NT2/D1 (cell line): Measurements from ENCODE around the gene C3.
A peak's percentile ranks its signal among the peaks of the same experiment; 100 is the strongest.
"Not testable (repeated sequence)": the region's sequence is repeated elsewhere in the genome, so short reads cannot be mapped to it uniquely, and the experiment has no call there.

Experiments
- DNase-seq: peaks from one replicate; pipeline ENCODE4 v3.0.0-alpha.2; 2011; ENCODE audit warnings: low read depth, low spot score
- H3K27me3 ChIP-seq: 2 replicates; pipeline ENCODE4 v1.6.0; 2011; ENCODE audit warnings: mild to moderate bottlenecking; ENCODE audit not compliant: insufficient read length, insufficient read depth
- H3K36me3 ChIP-seq: 2 replicates; pipeline ENCODE4 v1.6.1; 2011; ENCODE audit warnings: mild to moderate bottlenecking, low read length, mixed read lengths; ENCODE audit not compliant: insufficient read depth, insufficient read length
- H3K4me1 ChIP-seq: 2 replicates; pipeline ENCODE4 v1.5.1; 2011; ENCODE audit not compliant: insufficient read depth, insufficient read length
- H3K4me3 ChIP-seq: 2 replicates; pipeline ENCODE4 v1.5.1; 2011; ENCODE audit warnings: low read depth; ENCODE audit not compliant: insufficient read length
- H3K9ac ChIP-seq: 2 replicates; pipeline ENCODE4 v1.6.0; 2011; ENCODE audit warnings: low read depth; ENCODE audit not compliant: insufficient read length
- H3K9me3 ChIP-seq: 2 replicates; pipeline ENCODE4 v1.5.1; 2011; ENCODE audit warnings: mild to moderate bottlenecking, low read length; ENCODE audit not compliant: insufficient read depth
- SUZ12 ChIP-seq: IDR thresholded peaks from 2 replicates; pipeline ENCODE4 v1.6.1; 2011; ENCODE audit not compliant: insufficient read length, insufficient read depth; ENCODE audit errors: extremely low read depth
- YY1 ChIP-seq: IDR thresholded peaks from 2 replicates; pipeline ENCODE4 v1.6.1; 2011; ENCODE audit not compliant: insufficient read length, insufficient read depth
- ZNF274 ChIP-seq: IDR thresholded peaks from 2 replicates; pipeline ENCODE4 v1.6.1; 2011; ENCODE audit warnings: mild to moderate bottlenecking, low read depth, low read length

C3 gene

GRCh38 chr19:6765738-6766356 is 45.4 kb upstream of the C3 start:
- Histone ChIP-seq H3K4me3 (peak overlapping the region; percentile 86), H3K9ac (peak overlapping the region; percentile 7), H3K9me3 (peaks cover 8% of the 10 kb centered on the region; the same call in 1 of the 2 replicates), H3K36me3 (no peaks in the 10 kb centered on the region), H3K4me1 (peaks cover 8% of the 10 kb centered on the region), H3K27me3 (peaks cover 12% of the 10 kb centered on the region)
- no peak for TF ChIP-seq ZNF274
- no peak for TF ChIP-seq SUZ12
- TF ChIP-seq YY1, result no peak
- DNase-seq, result peak; percentile 70

DNA sequence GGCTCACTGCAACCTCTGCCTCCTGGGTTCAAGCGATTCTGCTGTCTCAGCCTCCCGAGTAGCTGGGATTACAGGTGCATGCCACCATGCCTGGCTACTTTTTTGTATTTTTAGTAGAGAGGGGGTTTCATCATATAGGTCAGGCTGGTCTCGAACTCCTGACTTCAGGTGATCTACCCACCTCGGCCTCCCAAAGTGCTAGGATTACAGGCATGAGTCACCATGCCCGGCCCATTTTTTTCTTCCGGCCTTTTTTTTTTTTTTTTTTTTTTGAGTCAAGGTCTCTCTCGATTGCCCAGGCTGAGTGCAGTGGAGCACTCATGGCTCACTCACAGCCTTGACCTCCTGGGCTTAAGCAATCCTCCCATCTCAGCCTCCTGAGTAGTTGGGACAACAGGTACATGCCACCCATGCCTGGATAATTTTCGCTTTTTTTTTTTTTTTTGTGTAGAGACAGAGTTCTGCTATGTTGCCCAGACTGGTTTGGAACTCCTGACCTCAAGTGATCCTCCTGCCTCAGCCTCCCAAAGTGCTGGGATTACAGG is 41.9 kb upstream of the C3 start:
- peaks cover 12% of the 10 kb centered on the region for H3K27me3 ChIP-seq
- H3K36me3 ChIP-seq, H3K4me3 ChIP-seq, H3K4me1 ChIP-seq, DNase-seq, H3K9ac ChIP-seq: not testable (repeated sequence)
- H3K9me3 ChIP-seq, result peaks cover 13% of the 10 kb centered on the region; the same call in 1 of the 2 replicates

GRCh38 chr19:6761053-6761676 is 40.7 kb upstream of the C3 start:
- Histone ChIP-seq H3K27me3 (peaks cover 2% of the 10 kb centered on the region), H3K9me3 (peaks cover 13% of the 10 kb centered on the region; the same call in 1 of the 2 replicates), H3K9ac (no peak overlapping the region), H3K4me3 (no peak overlapping the region), H3K36me3 (peaks cover 4% of the 10 kb centered on the region), H3K4me1 (peaks cover 2% of the 10 kb centered on the region)
- no peak for TF ChIP-seq ZNF274
- TF ChIP-seq YY1, result no peak
- TF ChIP-seq SUZ12, result no peak
- DNase-seq, result no peak

- no peak overlapping the region for H3K9ac ChIP-seq
- H3K27me3 ChIP-seq, result no peaks in the 10 kb centered on the region
- H3K9me3 ChIP-seq, result peaks cover 13% of the 10 kb centered on the region; the same call in 1 of the 2 replicates
- H3K4me3 ChIP-seq, result no peak overlapping the region
- TF ChIP-seq SUZ12 (no peak), ZNF274 (no peak), YY1 (no peak)
- peaks cover 6% of the 10 kb centered on the region for H3K36me3 ChIP-seq
- no peak for DNase-seq
- no peaks in the 10 kb centered on the region for H3K4me1 ChIP-seq
Measured at GRCh38 chr19:6760606-6761005, 40.2 kb upstream of the C3 start.

DNA sequence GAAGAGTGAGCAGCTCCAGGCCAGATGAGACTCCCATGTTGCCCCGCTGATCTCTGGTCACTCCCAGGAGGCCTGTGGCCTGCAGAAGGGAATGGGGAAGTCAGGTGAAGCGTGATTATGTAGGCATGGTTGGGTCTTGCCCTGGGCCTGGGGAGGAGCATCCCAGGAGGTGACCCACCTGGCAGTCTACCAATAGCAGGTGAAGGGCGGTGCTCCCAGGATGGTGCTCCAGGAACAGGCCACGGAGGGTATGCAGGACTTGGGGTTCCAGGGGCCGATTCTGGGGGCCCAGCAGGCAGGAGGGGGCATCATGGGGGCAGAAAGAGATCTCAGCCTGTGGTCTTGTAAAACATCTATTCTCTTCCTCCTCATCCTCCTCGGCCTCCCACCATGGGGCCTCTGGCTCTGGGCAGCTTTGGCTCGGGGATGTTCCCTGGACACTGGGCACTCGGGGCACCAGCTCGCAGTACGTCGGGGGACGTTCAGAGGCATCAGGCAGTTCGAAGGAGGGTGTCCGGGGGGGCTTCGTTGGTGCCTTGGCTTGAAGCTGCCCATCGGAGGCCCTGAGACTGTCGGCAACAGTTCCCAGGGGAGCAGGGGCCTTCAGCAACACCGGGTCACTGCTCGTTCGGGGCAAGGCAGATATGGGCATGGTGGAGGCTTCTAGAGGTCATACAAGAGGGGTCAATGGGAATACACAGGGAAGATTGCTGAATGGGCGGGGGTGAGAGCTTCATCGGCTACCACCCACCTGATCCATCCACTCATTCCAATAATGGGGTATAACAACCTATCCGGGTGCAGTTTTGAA is 34.4 kb upstream of the C3 start:
- Histone ChIP-seq H3K4me1 (peaks cover 18% of the 10 kb centered on the region), H3K9ac (peak overlapping the region; percentile 42), H3K9me3 (no peaks in the 10 kb centered on the region), H3K36me3 (peaks cover 43% of the 10 kb centered on the region), H3K27me3 (no peaks in the 10 kb centered on the region), H3K4me3 (no peak overlapping the region)
- TF ChIP-seq SUZ12 (no peak), ZNF274 (no peak)
- no peak for DNase-seq

DNA sequence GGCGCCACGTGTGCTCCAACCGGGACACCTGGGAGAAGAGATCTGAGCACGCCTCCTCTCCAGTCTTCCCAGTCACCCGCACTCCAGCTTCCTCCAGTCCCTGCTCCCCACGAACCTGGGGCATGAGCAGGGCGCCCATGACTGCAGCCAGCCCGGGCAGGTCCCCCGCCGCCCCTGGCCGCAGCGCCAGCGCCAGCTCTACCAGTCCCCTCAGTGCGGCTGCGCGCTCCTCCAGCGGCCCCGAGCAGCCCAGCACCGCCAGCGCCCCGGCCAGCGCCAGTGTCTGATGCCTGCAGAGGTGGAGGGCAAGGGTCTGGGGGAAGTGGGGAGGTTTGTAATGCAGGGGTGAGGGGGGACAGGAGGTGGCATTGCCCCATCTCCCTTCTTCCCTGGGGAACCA is 33.7 kb upstream of the C3 start:
- H3K4me3 ChIP-seq, result no peak overlapping the region
- peak overlapping the region; percentile 42 for H3K9ac ChIP-seq
- peaks cover 18% of the 10 kb centered on the region for H3K4me1 ChIP-seq
- no peaks in the 10 kb centered on the region for H3K9me3 ChIP-seq
- H3K27me3 ChIP-seq, result no peaks in the 10 kb centered on the region
- no peak for TF ChIP-seq ZNF274
- TF ChIP-seq YY1, result no peak
- TF ChIP-seq SUZ12, result no peak
- H3K36me3 ChIP-seq, result peaks cover 50% of the 10 kb centered on the region
- DNase-seq, result no peak
